Vagina (tissue), 2 donors: ENCODE measurements around the gene ELFN2. TPM values are rescaled to one million over a fixed set of nuclear protein-coding genes. Genes with fewer than 3 reads are reported as not detected.

Experiments
- DNase-seq, 2 donors: peaks; one replicate each; pipeline ENCODE4 v3.0.0-alpha.2; 2017; ENCODE audit errors: extremely low spot score in 2 of 2
- H3K27ac ChIP-seq: fragments of 200-600 bp; sonication (generic); one replicate; pipeline ENCODE4 v1.5.1; 2019
- H3K27me3 ChIP-seq: fragments of 200-600 bp; sonication (generic); one replicate; pipeline ENCODE4 v1.5.1; 2019
- H3K36me3 ChIP-seq, 2 donors: fragments of 200-600 bp; sonication (generic); one replicate each; pipeline ENCODE4 v1.5.1; 2017 to 2019
- H3K4me1 ChIP-seq: fragments of 200-600 bp; sonication (generic); one replicate; pipeline ENCODE4 v1.5.1; 2019
- H3K4me3 ChIP-seq, 2 donors: fragments of 200-600 bp; sonication (generic); 1 replicate in 1 of 2; 2 replicates in 1 of 2; pipeline ENCODE4 v1.5.1; 2016 to 2019
- H3K9me3 ChIP-seq: fragments of 200-600 bp; sonication (generic); one replicate; pipeline ENCODE4 v1.5.1; 2019
- POLR2A ChIP-seq, 2 donors: fragments of 450-650 bp; IDR thresholded peaks; one replicate each; pipeline ENCODE4 v1.6.1; 2017; ENCODE audit warnings: antibody characterized with exemption in 2 of 2, mild to moderate bottlenecking in 2 of 2, moderate library complexity in 2 of 2
- POLR2AphosphoS5 ChIP-seq, 2 donors: sonication (generic); formaldehyde crosslinking; IDR thresholded peaks; one replicate each; pipeline ENCODE4 v1.9.0; 2017; ENCODE audit warnings: antibody characterized with exemption in 2 of 2, mild to moderate bottlenecking in 2 of 2, low read depth in 1 of 2; ENCODE audit not compliant: insufficient read depth in 1 of 2
- intact Hi-C: fragments of 100-400 bp; cut with DNase I; formaldehyde crosslinking; loops from one replicate; pipeline ENCODE4 v1.15.1; 2023
- total RNA-seq: library from RNA; depleted of rRNA; stranded (reverse); fragments of >200 nt; gene quantifications from one replicate; pipeline ENCODE4 v1.2.3, GENCODE V29; 2016
- TF ChIP-seq, protein P1 (sequence below), 3 experiments: fragments of 450-650 bp in 2 of 3; fragments of 200-600 bp in 1 of 3; sonication (generic) in 1 of 3; IDR thresholded peaks; one replicate each; pipeline ENCODE4 v1.5.1; 2017 to 2019; ENCODE audit warnings: antibody characterized with exemption in 3 of 3, mild to moderate bottlenecking in 2 of 3, moderate library complexity in 2 of 3

The ELFN2 gene
- total RNA-seq, 1 donor from 2014 or later = not detected

- intact Hi-C loops = no loop called here
- Histone ChIP-seq H3K4me3 (no peak overlapping the region), H3K4me1 (no peaks in the 10 kb centered on the region), H3K27ac (no peak overlapping the region), H3K36me3 (no peaks in the 10 kb centered on the region), H3K9me3 (no peaks in the 10 kb centered on the region), H3K27me3 (no peaks in the 10 kb centered on the region)
- no peak for TF ChIP-seq POLR2AphosphoS5 (IDR thresholded peaks at IDR 0.05; ENCODE audit: insufficient read depth in 1 of 2, low read depth in 1 of 2)
- TF ChIP-seq, protein P1, sequence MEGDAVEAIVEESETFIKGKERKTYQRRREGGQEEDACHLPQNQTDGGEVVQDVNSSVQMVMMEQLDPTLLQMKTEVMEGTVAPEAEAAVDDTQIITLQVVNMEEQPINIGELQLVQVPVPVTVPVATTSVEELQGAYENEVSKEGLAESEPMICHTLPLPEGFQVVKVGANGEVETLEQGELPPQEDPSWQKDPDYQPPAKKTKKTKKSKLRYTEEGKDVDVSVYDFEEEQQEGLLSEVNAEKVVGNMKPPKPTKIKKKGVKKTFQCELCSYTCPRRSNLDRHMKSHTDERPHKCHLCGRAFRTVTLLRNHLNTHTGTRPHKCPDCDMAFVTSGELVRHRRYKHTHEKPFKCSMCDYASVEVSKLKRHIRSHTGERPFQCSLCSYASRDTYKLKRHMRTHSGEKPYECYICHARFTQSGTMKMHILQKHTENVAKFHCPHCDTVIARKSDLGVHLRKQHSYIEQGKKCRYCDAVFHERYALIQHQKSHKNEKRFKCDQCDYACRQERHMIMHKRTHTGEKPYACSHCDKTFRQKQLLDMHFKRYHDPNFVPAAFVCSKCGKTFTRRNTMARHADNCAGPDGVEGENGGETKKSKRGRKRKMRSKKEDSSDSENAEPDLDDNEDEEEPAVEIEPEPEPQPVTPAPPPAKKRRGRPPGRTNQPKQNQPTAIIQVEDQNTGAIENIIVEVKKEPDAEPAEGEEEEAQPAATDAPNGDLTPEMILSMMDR (IDR thresholded peaks at IDR 0.05) = no peak
- TF ChIP-seq POLR2A (IDR thresholded peaks at IDR 0.05) = no peak
- no peak for DNase-seq
These were observed 68.9 kb downstream of the ELFN2 start for GRCh38 chr22:37358386-37358785.

GRCh38 chr22:37357446-37358075 lies 69.7 kb downstream of the ELFN2 start:
- Histone ChIP-seq H3K27ac (no peak overlapping the region), H3K27me3 (no peaks in the 10 kb centered on the region), H3K4me3 (no peak overlapping the region), H3K9me3 (no peaks in the 10 kb centered on the region), H3K36me3 (no peaks in the 10 kb centered on the region), H3K4me1 (no peaks in the 10 kb centered on the region)
- DNase-seq = no peak
- intact Hi-C loops = no loop called here
- TF ChIP-seq POLR2A (IDR thresholded peaks at IDR 0.05) = no peak
- TF ChIP-seq, protein P1 (IDR thresholded peaks at IDR 0.05) = no peak
- TF ChIP-seq POLR2AphosphoS5 (IDR thresholded peaks at IDR 0.05; ENCODE audit: insufficient read depth in 1 of 2, low read depth in 1 of 2) = no peak

DNA sequence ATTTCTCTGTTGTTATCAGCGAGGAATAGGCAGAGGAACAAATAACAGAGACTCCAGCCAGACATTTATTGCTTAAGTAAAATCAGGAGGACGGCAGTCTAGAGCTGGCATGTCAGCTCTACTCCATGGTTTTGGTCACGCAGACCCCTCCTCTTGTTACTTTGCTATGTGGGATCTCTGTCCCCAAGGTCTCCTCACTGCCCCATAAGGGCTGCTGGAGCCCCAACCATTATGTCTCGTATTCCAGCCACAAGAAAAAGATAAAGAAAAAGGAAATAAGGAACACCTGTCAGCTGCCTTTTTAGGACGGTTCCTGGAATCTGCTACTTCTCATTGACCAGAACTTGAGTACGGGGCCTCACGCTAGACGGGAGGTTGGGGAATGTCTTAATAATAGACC lies 70.4 kb downstream of the ELFN2 start:
- Histone ChIP-seq H3K27me3 (no peaks in the 10 kb centered on the region), H3K4me1 (no peaks in the 10 kb centered on the region), H3K27ac (no peak overlapping the region), H3K36me3 (no peaks in the 10 kb centered on the region), H3K9me3 (no peaks in the 10 kb centered on the region), H3K4me3 (no peak overlapping the region)
- no peak for TF ChIP-seq POLR2AphosphoS5 (IDR thresholded peaks at IDR 0.05; ENCODE audit: insufficient read depth in 1 of 2, low read depth in 1 of 2)
- TF ChIP-seq POLR2A (IDR thresholded peaks at IDR 0.05) = no peak
- TF ChIP-seq, protein P1 (IDR thresholded peaks at IDR 0.05) = no peak
- intact Hi-C loops = no loop called here
- DNase-seq = no peak

DNA sequence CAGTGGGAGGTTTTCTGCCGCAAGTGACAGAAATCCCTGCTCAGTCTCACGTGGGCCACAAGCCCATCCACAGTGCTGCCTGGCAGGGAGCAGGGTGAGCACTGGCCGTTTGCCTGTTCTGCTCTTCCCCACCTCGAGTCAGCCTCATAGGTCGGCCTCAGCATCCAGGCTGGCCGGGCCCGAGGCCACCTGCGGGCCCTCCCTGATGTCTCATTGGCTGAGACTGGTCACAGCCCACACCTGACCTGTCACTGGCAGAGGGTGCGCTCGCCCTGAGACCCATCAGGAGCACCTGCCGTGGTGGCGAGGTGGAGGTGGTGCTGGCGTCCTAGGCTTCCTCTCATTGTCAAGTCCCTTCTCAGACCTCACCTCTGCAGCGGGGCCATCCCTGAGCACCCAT lies 72.1 kb downstream of the ELFN2 start:
- H3K27ac ChIP-seq = no peak overlapping the region
- H3K4me1 ChIP-seq = no peaks in the 10 kb centered on the region
- H3K27me3 ChIP-seq = no peaks in the 10 kb centered on the region
- TF ChIP-seq POLR2A (IDR thresholded peaks at IDR 0.05) (no peak), POLR2AphosphoS5 (IDR thresholded peaks at IDR 0.05; ENCODE audit: insufficient read depth in 1 of 2, low read depth in 1 of 2) (no peak)
- TF ChIP-seq, protein P1 (IDR thresholded peaks at IDR 0.05) = no peak
- no peaks in the 10 kb centered on the region for H3K36me3 ChIP-seq
- intact Hi-C loops = no loop called here
- H3K9me3 ChIP-seq = no peaks in the 10 kb centered on the region
- H3K4me3 ChIP-seq = no peak overlapping the region
- DNase-seq = no peak

- Histone ChIP-seq H3K36me3 (no peaks in the 10 kb centered on the region), H3K4me1 (no peaks in the 10 kb centered on the region), H3K4me3 (no peak overlapping the region), H3K27me3 (no peaks in the 10 kb centered on the region), H3K9me3 (no peaks in the 10 kb centered on the region), H3K27ac (no peak overlapping the region)
- TF ChIP-seq POLR2A (IDR thresholded peaks at IDR 0.05) = no peak
- no peak for TF ChIP-seq POLR2AphosphoS5 (IDR thresholded peaks at IDR 0.05; ENCODE audit: insufficient read depth in 1 of 2, low read depth in 1 of 2)
- TF ChIP-seq, protein P1 (IDR thresholded peaks at IDR 0.05) = no peak
- no peak for DNase-seq
- intact Hi-C loops = no loop called here
These were observed 72.6 kb downstream of the ELFN2 start for GRCh38 chr22:37354670-37355069.
